Thoracic aorta (tissue), 2 donors: ENCODE measurements around the gene BPIFA3. TPM values are rescaled to one million over a fixed set of nuclear protein-coding genes. Genes with fewer than 3 reads are reported as not detected.

Experiments used
- ATAC-seq: fragments of 150-250 bp; one replicate; pipeline ENCODE4 v1.8.0; 2017; ENCODE audit warnings: low read depth; ENCODE audit not compliant: insufficient number of reproducible peaks, low FRiP score
- DNase-seq: peaks from one replicate; pipeline ENCODE4 v3.0.0-alpha.2; 2020; ENCODE audit warnings: low spot score
- H3K27ac ChIP-seq, 2 donors: fragments of 200-600 bp; sonication (generic); 1 replicate in 1 of 2; 2 replicates in 1 of 2; pipeline ENCODE4 v1.5.1; 2016; ENCODE audit warnings: mild to moderate bottlenecking in 2 of 2, moderate library complexity in 2 of 2
- H3K27me3 ChIP-seq: fragments of 200-600 bp; sonication (generic); replicated peaks from 2 replicates; pipeline ENCODE4 v1.6.0; 2016; ENCODE audit warnings: mild to moderate bottlenecking; ENCODE audit not compliant: insufficient read depth
- H3K36me3 ChIP-seq: fragments of 200-600 bp; sonication (generic); one replicate; pipeline ENCODE4 v1.5.1; 2016
- H3K4me1 ChIP-seq, 2 donors: fragments of 200-600 bp; sonication (generic); 1 replicate in 1 of 2; 2 replicates in 1 of 2; pipeline versions ENCODE4 v1.5.1 to v1.6.0; 2016; ENCODE audit warnings: low read depth in 2 of 2, mild to moderate bottlenecking in 1 of 2; ENCODE audit not compliant: control insufficient read depth in 1 of 2
- H3K4me3 ChIP-seq: fragments of 200-600 bp; sonication (generic); 2 replicates; pipeline ENCODE4 v1.5.1; 2016; ENCODE audit warnings: mild to moderate bottlenecking
- H3K9me3 ChIP-seq: fragments of 200-600 bp; sonication (generic); 2 replicates; pipeline ENCODE4 v1.5.1; 2016
- total RNA-seq, 2 donors: library from RNA; depleted of rRNA; stranded (reverse); fragments of >200 nt; gene quantifications; one replicate each; pipeline versions ENCODE4 v1.1.0 to v1.2.3, GENCODE V29; 2016
- TF ChIP-seq, protein P1 (sequence below): fragments of 200-600 bp; sonication (generic); IDR thresholded peaks from one replicate; pipeline ENCODE4 v1.5.1; 2019; ENCODE audit warnings: antibody characterized with exemption

Gene BPIFA3
- total RNA-seq, 2 donors from 2014 or later = not detected

GRCh38 chr20:33237989-33238388, 20.8 kb downstream of the BPIFA3 start:
- H3K27me3 ChIP-seq = no peaks in the 10 kb centered on the region
- no peaks in the 10 kb centered on the region for H3K36me3 ChIP-seq
- TF ChIP-seq, protein P1, sequence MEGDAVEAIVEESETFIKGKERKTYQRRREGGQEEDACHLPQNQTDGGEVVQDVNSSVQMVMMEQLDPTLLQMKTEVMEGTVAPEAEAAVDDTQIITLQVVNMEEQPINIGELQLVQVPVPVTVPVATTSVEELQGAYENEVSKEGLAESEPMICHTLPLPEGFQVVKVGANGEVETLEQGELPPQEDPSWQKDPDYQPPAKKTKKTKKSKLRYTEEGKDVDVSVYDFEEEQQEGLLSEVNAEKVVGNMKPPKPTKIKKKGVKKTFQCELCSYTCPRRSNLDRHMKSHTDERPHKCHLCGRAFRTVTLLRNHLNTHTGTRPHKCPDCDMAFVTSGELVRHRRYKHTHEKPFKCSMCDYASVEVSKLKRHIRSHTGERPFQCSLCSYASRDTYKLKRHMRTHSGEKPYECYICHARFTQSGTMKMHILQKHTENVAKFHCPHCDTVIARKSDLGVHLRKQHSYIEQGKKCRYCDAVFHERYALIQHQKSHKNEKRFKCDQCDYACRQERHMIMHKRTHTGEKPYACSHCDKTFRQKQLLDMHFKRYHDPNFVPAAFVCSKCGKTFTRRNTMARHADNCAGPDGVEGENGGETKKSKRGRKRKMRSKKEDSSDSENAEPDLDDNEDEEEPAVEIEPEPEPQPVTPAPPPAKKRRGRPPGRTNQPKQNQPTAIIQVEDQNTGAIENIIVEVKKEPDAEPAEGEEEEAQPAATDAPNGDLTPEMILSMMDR = no peak
- ATAC-seq = no peak
- H3K27ac ChIP-seq = no peak overlapping the region
- H3K4me3 ChIP-seq = no peak overlapping the region
- no peak for DNase-seq
- no peaks in the 10 kb centered on the region for H3K4me1 ChIP-seq
- no peaks in the 10 kb centered on the region for H3K9me3 ChIP-seq

- TF ChIP-seq, protein P1 = no peak
- no peak for DNase-seq
Measured at GRCh38 chr20:33239418-33239817, 22.3 kb downstream of the BPIFA3 start.

DNA sequence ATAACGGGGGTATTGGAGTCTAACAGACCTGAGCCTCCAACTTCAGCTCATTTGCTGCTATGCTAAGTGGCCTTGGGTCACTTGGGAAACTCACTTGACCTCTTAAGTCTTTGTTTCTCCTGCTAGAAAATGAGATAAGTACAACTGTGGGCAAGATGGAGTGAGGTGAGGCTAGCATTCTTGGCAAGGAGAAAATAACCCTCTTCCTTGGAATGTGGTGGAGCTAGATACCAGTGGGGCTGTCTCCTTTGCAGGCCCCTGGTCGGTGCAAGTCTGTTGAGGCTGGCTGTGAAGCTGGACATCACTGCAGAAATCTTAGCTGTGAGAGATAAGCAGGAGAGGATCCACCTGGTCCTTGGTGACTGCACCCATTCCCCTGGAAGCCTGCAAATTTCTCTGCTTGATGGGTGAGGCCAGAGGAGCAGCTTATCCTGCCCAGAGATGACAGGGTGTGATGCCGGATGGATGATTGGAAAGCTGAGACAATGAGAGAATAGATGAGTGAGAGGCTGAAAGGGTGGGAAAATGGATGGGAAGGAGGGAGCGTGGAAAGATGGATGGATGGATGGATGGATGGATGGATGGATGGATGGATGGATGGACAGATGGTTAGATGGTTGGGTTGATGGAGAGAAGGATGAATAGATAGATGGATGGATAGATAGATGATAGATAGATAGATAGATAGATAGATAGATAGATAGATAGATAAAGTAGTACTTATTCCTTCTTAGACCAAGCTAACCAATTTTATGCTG, 23.0 kb downstream of the BPIFA3 start:
- no peak overlapping the region for H3K27ac ChIP-seq
- no peaks in the 10 kb centered on the region for H3K9me3 ChIP-seq
- no peak overlapping the region for H3K4me3 ChIP-seq
- H3K36me3 ChIP-seq = no peaks in the 10 kb centered on the region
- DNase-seq (no peak), ATAC-seq (no peak)
- H3K27me3 ChIP-seq = no peaks in the 10 kb centered on the region
- TF ChIP-seq, protein P1 = no peak
- no peaks in the 10 kb centered on the region for H3K4me1 ChIP-seq

More at GRCh38 chr20:33239418-33239817, 22.3 kb downstream of the BPIFA3 start:
- no peaks in the 10 kb centered on the region for H3K4me1 ChIP-seq
- H3K9me3 ChIP-seq = no peaks in the 10 kb centered on the region
- H3K27me3 ChIP-seq = no peaks in the 10 kb centered on the region
- no peak overlapping the region for H3K4me3 ChIP-seq
- H3K36me3 ChIP-seq = no peaks in the 10 kb centered on the region
- no peak for ATAC-seq
- H3K27ac ChIP-seq = no peak overlapping the region

- no peaks in the 10 kb centered on the region for H3K27me3 ChIP-seq
- no peaks in the 10 kb centered on the region for H3K9me3 ChIP-seq
- H3K4me3 ChIP-seq = no peak overlapping the region
- no peaks in the 10 kb centered on the region for H3K36me3 ChIP-seq
- H3K27ac ChIP-seq = no peak overlapping the region
- H3K4me1 ChIP-seq = no peaks in the 10 kb centered on the region
- no peak for ATAC-seq
- no peak for DNase-seq
- TF ChIP-seq, protein P1 = no peak
Measured at GRCh38 chr20:33240923-33241322, 23.8 kb downstream of the BPIFA3 start.

GRCh38 chr20:33242319-33243100, 25.4 kb downstream of the BPIFA3 start:
- Histone ChIP-seq H3K36me3 (no peaks in the 10 kb centered on the region), H3K4me1 (no peaks in the 10 kb centered on the region), H3K4me3 (no peak overlapping the region), H3K27ac (no peak overlapping the region), H3K27me3 (no peaks in the 10 kb centered on the region), H3K9me3 (no peaks in the 10 kb centered on the region)
- DNase-seq = no peak
- no peak for ATAC-seq
- TF ChIP-seq, protein P1 = no peak
